BLaER1 (cell line): ENCODE measurements around the gene COL23A1.

Experiments used
- H3K27ac ChIP-seq: shearing (Covaris generic); formaldehyde crosslinking; 2 replicates; pipeline ENCODE4 v1.8.1; 2022
- H3K27me3 ChIP-seq: shearing (Covaris generic); formaldehyde crosslinking; 2 replicates; pipeline ENCODE4 v1.8.1; 2022
- H3K36me3 ChIP-seq: shearing (Covaris generic); formaldehyde crosslinking; 2 replicates; pipeline ENCODE4 v1.8.1; 2022
- H3K4me1 ChIP-seq: shearing (Covaris generic); formaldehyde crosslinking; 2 replicates; pipeline ENCODE4 v1.8.1; 2022
- H3K4me2 ChIP-seq: shearing (Covaris generic); formaldehyde crosslinking; 2 replicates; pipeline ENCODE4 v1.8.1; 2022
- H3K4me3 ChIP-seq: shearing (Covaris generic); formaldehyde crosslinking; 2 replicates; pipeline ENCODE4 v1.8.1; 2022
- H3K9ac ChIP-seq: shearing (Covaris generic); formaldehyde crosslinking; 2 replicates; pipeline ENCODE4 v1.8.1; 2022
- H3K9me3 ChIP-seq: shearing (Covaris generic); formaldehyde crosslinking; 2 replicates; pipeline ENCODE4 v1.8.1; 2022
- H4K20me1 ChIP-seq: shearing (Covaris generic); formaldehyde crosslinking; 2 replicates; pipeline ENCODE4 v1.8.1; 2022
- Cebpa-rat ChIP-seq: shearing (Covaris generic); IDR thresholded peaks from 2 replicates; pipeline ENCODE4 v1.8.1; 2022

COL23A1 gene

GRCh38 chr5:178396796-178397720, 193.1 kb downstream of the COL23A1 start:
- no peak for TF ChIP-seq Cebpa-rat
- Histone ChIP-seq H3K9ac (no peak overlapping the region), H3K27ac (no peak overlapping the region), H4K20me1 (no peaks in the 10 kb centered on the region), H3K4me2 (no peak overlapping the region), H3K27me3 (no peaks in the 10 kb centered on the region), H3K4me3 (no peak overlapping the region), H3K9me3 (no peaks in the 10 kb centered on the region), H3K4me1 (peaks cover 19% of the 10 kb centered on the region), H3K36me3 (no peaks in the 10 kb centered on the region)

GRCh38 chr5:178394074-178394473, 196.1 kb downstream of the COL23A1 start:
- H3K4me3 ChIP-seq = no peak overlapping the region
- no peak for TF ChIP-seq Cebpa-rat
- no peaks in the 10 kb centered on the region for H3K36me3 ChIP-seq
- no peak overlapping the region for H3K4me2 ChIP-seq
- H4K20me1 ChIP-seq = no peaks in the 10 kb centered on the region
- H3K9me3 ChIP-seq = no peaks in the 10 kb centered on the region
- no peaks in the 10 kb centered on the region for H3K27me3 ChIP-seq
- no peak overlapping the region for H3K27ac ChIP-seq
- H3K4me1 ChIP-seq = peaks cover 11% of the 10 kb centered on the region
- H3K9ac ChIP-seq = no peak overlapping the region

- no peak overlapping the region for H3K27ac ChIP-seq
- no peaks in the 10 kb centered on the region for H4K20me1 ChIP-seq
- no peak overlapping the region for H3K4me2 ChIP-seq
- no peaks in the 10 kb centered on the region for H3K27me3 ChIP-seq
- H3K36me3 ChIP-seq = no peaks in the 10 kb centered on the region
- no peak overlapping the region for H3K4me3 ChIP-seq
- TF ChIP-seq Cebpa-rat = no peak
- H3K9ac ChIP-seq = no peak overlapping the region
- no peaks in the 10 kb centered on the region for H3K9me3 ChIP-seq
- peaks cover 6% of the 10 kb centered on the region; the same call in 1 of the 2 replicates for H3K4me1 ChIP-seq
These were observed 197.2 kb downstream of the COL23A1 start for GRCh38 chr5:178392931-178393394.

- no peaks in the 10 kb centered on the region for H3K27me3 ChIP-seq
- H3K9ac ChIP-seq = no peak overlapping the region
- no peak for TF ChIP-seq Cebpa-rat
- no peak overlapping the region for H3K4me3 ChIP-seq
- H3K27ac ChIP-seq = no peak overlapping the region
- peaks cover 6% of the 10 kb centered on the region; the same call in 1 of the 2 replicates for H3K4me1 ChIP-seq
- H4K20me1 ChIP-seq = no peaks in the 10 kb centered on the region
- H3K4me2 ChIP-seq = no peak overlapping the region
- no peaks in the 10 kb centered on the region for H3K9me3 ChIP-seq
- H3K36me3 ChIP-seq = no peaks in the 10 kb centered on the region
These were observed 197.8 kb downstream of the COL23A1 start for GRCh38 chr5:178392386-178392785.

- no peak for TF ChIP-seq Cebpa-rat
- H3K27ac ChIP-seq = no peak overlapping the region
- no peak overlapping the region for H3K4me3 ChIP-seq
- H3K27me3 ChIP-seq = no peaks in the 10 kb centered on the region
- peaks cover 6% of the 10 kb centered on the region; the same call in 1 of the 2 replicates for H3K4me1 ChIP-seq
- H3K9ac ChIP-seq = no peak overlapping the region
- no peaks in the 10 kb centered on the region for H3K9me3 ChIP-seq
- no peaks in the 10 kb centered on the region for H3K36me3 ChIP-seq
- no peaks in the 10 kb centered on the region for H4K20me1 ChIP-seq
- no peak overlapping the region for H3K4me2 ChIP-seq
These were observed 198.7 kb downstream of the COL23A1 start for GRCh38 chr5:178391480-178391879.

- Histone ChIP-seq H3K4me3 (no peak overlapping the region), H3K4me2 (no peak overlapping the region), H3K4me1 (peaks cover 15% of the 10 kb centered on the region), H3K9ac (no peak overlapping the region), H3K27ac (no peak overlapping the region), H3K27me3 (no peaks in the 10 kb centered on the region), H4K20me1 (peaks cover 3% of the 10 kb centered on the region; the same call in 1 of the 2 replicates), H3K36me3 (no peaks in the 10 kb centered on the region), H3K9me3 (no peaks in the 10 kb centered on the region)
- no peak for TF ChIP-seq Cebpa-rat
These were observed 200.4 kb downstream of the COL23A1 start for GRCh38 chr5:178389796-178390195.

GRCh38 chr5:178389026-178389729, 201.0 kb downstream of the COL23A1 start:
- TF ChIP-seq Cebpa-rat = no peak
- Histone ChIP-seq H3K27me3 (no peaks in the 10 kb centered on the region), H3K4me2 (no peak overlapping the region), H3K27ac (no peak overlapping the region), H3K4me3 (no peak overlapping the region), H3K9ac (no peak overlapping the region), H3K36me3 (no peaks in the 10 kb centered on the region), H3K4me1 (peaks cover 15% of the 10 kb centered on the region), H3K9me3 (no peaks in the 10 kb centered on the region), H4K20me1 (peaks cover 8% of the 10 kb centered on the region; the same call in 1 of the 2 replicates)

- no peak for TF ChIP-seq Cebpa-rat
- Histone ChIP-seq H3K36me3 (no peaks in the 10 kb centered on the region), H3K4me1 (peaks cover 20% of the 10 kb centered on the region), H3K9me3 (no peaks in the 10 kb centered on the region), H3K4me2 (no peak overlapping the region), H3K27ac (no peak overlapping the region), H4K20me1 (peaks cover 8% of the 10 kb centered on the region; the same call in 1 of the 2 replicates), H3K27me3 (no peaks in the 10 kb centered on the region), H3K9ac (no peak overlapping the region), H3K4me3 (no peak overlapping the region)
These were observed 201.7 kb downstream of the COL23A1 start for GRCh38 chr5:178388386-178389025.

GRCh38 chr5:178387856-178388190, 202.4 kb downstream of the COL23A1 start:
- Histone ChIP-seq H3K4me3 (no peak overlapping the region), H3K9me3 (no peaks in the 10 kb centered on the region), H3K4me2 (no peak overlapping the region), H3K4me1 (peaks cover 22% of the 10 kb centered on the region), H4K20me1 (peaks cover 8% of the 10 kb centered on the region; the same call in 1 of the 2 replicates), H3K27ac (no peak overlapping the region), H3K9ac (no peak overlapping the region), H3K36me3 (no peaks in the 10 kb centered on the region), H3K27me3 (no peaks in the 10 kb centered on the region)
- no peak for TF ChIP-seq Cebpa-rat
